GM23338 (cell line): ENCODE measurements around the gene SLC39A5.
"Not testable (repeated sequence)": the region's sequence is repeated elsewhere in the genome, so short reads cannot be mapped to it uniquely, and the experiment has no call there.

Experiments
- CREB1 ChIP-seq: fragments of 250-450 bp; sonication (Bioruptor Pico); IDR thresholded peaks from 2 replicates; pipeline ENCODE4 v1.5.0; 2020; ENCODE audit warnings: low read depth, mild to moderate bottlenecking, moderate library complexity
- EZH2 ChIP-seq: fragments of 200-600 bp; sonication (generic); IDR thresholded peaks from one replicate; pipeline ENCODE4 v1.8.0; 2017; ENCODE audit warnings: antibody characterized with exemption, mild to moderate bottlenecking, low read depth; ENCODE audit not compliant: unreplicated experiment
- EZH2phosphoT487 ChIP-seq: fragments of 200-600 bp; sonication (generic); IDR thresholded peaks from one replicate; pipeline ENCODE4 v1.8.1; 2018; ENCODE audit warnings: antibody characterized with exemption; ENCODE audit not compliant: unreplicated experiment
- JUNB ChIP-seq: IDR thresholded peaks from one replicate; pipeline ENCODE4 v1.6.1; 2016; ENCODE audit warnings: antibody characterized with exemption; ENCODE audit not compliant: unreplicated experiment
- POLR2AphosphoS5 ChIP-seq: IDR thresholded peaks from 2 replicates; pipeline ENCODE4 v1.6.1; 2016; ENCODE audit warnings: antibody characterized with exemption, low read depth
- ZNF114 ChIP-seq: fragments of 250-450 bp; sonication (Bioruptor Pico); IDR thresholded peaks from 2 replicates; pipeline ENCODE4 v1.5.0; 2020; ENCODE audit warnings: mild to moderate bottlenecking, moderate library complexity
- TF ChIP-seq, protein P1 (sequence below), 2 experiments: fragments of 200-600 bp in 1 of 2; sonication (generic) in 1 of 2; conservative IDR thresholded peaks; 2 replicates each; pipeline versions ENCODE4 v1.5.1 to v1.6.1; 2016 to 2017; ENCODE audit warnings: antibody characterized with exemption in 2 of 2, low read depth in 2 of 2, mild to moderate bottlenecking in 2 of 2, moderate library complexity in 1 of 2
- TF ChIP-seq, protein P2 (sequence below): IDR thresholded peaks from one replicate; pipeline ENCODE4 v1.6.1; 2018; ENCODE audit warnings: antibody characterized with exemption; ENCODE audit not compliant: unreplicated experiment
- TF ChIP-seq, protein P3 (sequence below): IDR thresholded peaks from 2 replicates; pipeline ENCODE4 v1.6.1; 2016; ENCODE audit warnings: antibody characterized with exemption

DNA sequence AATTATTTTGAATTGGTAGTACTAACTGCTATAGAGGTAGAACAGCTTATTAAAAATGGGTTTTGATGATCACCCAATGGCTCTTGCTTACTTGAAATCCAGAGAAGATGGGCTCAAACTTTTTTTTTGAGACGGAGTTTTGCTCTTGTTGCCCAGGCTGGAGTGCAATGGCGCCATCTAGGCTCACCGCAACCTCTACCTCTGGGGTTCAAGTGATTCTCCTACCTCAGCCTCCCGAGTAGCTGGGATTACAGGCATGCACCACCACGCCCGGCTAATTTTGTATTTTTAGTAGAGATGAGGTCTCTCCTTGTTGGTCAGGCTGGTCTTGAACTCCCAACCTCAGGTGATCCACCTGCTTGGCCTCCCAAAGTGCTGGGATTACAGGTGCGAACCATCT, 33.1 kb downstream of the SLC39A5 start:
- not testable (repeated sequence) for TF ChIP-seq EZH2; CREB1 (CRISPR knock-in tag); ZNF114 (CRISPR knock-in tag); POLR2AphosphoS5; JUNB; EZH2phosphoT487
- TF ChIP-seq, protein P1, sequence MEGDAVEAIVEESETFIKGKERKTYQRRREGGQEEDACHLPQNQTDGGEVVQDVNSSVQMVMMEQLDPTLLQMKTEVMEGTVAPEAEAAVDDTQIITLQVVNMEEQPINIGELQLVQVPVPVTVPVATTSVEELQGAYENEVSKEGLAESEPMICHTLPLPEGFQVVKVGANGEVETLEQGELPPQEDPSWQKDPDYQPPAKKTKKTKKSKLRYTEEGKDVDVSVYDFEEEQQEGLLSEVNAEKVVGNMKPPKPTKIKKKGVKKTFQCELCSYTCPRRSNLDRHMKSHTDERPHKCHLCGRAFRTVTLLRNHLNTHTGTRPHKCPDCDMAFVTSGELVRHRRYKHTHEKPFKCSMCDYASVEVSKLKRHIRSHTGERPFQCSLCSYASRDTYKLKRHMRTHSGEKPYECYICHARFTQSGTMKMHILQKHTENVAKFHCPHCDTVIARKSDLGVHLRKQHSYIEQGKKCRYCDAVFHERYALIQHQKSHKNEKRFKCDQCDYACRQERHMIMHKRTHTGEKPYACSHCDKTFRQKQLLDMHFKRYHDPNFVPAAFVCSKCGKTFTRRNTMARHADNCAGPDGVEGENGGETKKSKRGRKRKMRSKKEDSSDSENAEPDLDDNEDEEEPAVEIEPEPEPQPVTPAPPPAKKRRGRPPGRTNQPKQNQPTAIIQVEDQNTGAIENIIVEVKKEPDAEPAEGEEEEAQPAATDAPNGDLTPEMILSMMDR (conservative IDR thresholded peaks at IDR 0.05; ENCODE audit: low read depth in 2 of 2) = peak; percentile 45 to 62
- TF ChIP-seq, protein P2, sequence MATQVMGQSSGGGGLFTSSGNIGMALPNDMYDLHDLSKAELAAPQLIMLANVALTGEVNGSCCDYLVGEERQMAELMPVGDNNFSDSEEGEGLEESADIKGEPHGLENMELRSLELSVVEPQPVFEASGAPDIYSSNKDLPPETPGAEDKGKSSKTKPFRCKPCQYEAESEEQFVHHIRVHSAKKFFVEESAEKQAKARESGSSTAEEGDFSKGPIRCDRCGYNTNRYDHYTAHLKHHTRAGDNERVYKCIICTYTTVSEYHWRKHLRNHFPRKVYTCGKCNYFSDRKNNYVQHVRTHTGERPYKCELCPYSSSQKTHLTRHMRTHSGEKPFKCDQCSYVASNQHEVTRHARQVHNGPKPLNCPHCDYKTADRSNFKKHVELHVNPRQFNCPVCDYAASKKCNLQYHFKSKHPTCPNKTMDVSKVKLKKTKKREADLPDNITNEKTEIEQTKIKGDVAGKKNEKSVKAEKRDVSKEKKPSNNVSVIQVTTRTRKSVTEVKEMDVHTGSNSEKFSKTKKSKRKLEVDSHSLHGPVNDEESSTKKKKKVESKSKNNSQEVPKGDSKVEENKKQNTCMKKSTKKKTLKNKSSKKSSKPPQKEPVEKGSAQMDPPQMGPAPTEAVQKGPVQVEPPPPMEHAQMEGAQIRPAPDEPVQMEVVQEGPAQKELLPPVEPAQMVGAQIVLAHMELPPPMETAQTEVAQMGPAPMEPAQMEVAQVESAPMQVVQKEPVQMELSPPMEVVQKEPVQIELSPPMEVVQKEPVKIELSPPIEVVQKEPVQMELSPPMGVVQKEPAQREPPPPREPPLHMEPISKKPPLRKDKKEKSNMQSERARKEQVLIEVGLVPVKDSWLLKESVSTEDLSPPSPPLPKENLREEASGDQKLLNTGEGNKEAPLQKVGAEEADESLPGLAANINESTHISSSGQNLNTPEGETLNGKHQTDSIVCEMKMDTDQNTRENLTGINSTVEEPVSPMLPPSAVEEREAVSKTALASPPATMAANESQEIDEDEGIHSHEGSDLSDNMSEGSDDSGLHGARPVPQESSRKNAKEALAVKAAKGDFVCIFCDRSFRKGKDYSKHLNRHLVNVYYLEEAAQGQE = not testable (repeated sequence)
- TF ChIP-seq, protein P3, sequence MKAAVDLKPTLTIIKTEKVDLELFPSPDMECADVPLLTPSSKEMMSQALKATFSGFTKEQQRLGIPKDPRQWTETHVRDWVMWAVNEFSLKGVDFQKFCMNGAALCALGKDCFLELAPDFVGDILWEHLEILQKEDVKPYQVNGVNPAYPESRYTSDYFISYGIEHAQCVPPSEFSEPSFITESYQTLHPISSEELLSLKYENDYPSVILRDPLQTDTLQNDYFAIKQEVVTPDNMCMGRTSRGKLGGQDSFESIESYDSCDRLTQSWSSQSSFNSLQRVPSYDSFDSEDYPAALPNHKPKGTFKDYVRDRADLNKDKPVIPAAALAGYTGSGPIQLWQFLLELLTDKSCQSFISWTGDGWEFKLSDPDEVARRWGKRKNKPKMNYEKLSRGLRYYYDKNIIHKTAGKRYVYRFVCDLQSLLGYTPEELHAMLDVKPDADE = not testable (repeated sequence)
